ENCODE measurements around the gene PRKAG1.

Gene PRKAG1

DNA sequence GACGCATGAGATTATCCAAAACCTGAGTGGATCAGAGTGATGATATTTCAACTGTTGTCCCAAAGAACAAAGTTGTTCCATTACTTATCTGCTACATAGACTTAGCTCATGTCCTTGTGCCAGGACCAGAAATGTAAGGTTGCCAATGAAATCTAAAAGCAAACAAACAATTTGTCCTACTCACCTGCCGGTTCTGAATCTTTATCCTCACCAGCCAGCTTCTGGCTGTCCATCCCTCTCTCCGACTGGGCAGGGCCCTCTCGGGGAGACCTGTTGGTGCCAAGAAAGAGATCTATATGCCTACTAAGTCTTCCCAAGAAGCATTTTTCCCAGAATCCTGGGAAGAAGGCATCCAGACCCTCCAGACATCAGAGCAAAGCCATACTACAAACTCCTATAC lies 36.5 kb upstream of the PRKAG1 start:
- Histone ChIP-seq H3K36me3 (peaks cover 77% of the 10 kb centered on the region), H3K27me3 (ENCODE audit: insufficient read depth, low read depth, severe bottlenecking) (no peaks in the 10 kb centered on the region), H3K27ac (no peak overlapping the region), H3K9me3 (ENCODE audit: severe bottlenecking) (no peaks in the 10 kb centered on the region), H3K4me3 (ENCODE audit: low read depth, low read length) (no peak overlapping the region)
- DNase-seq: no peak
- TF ChIP-seq, protein P1, sequence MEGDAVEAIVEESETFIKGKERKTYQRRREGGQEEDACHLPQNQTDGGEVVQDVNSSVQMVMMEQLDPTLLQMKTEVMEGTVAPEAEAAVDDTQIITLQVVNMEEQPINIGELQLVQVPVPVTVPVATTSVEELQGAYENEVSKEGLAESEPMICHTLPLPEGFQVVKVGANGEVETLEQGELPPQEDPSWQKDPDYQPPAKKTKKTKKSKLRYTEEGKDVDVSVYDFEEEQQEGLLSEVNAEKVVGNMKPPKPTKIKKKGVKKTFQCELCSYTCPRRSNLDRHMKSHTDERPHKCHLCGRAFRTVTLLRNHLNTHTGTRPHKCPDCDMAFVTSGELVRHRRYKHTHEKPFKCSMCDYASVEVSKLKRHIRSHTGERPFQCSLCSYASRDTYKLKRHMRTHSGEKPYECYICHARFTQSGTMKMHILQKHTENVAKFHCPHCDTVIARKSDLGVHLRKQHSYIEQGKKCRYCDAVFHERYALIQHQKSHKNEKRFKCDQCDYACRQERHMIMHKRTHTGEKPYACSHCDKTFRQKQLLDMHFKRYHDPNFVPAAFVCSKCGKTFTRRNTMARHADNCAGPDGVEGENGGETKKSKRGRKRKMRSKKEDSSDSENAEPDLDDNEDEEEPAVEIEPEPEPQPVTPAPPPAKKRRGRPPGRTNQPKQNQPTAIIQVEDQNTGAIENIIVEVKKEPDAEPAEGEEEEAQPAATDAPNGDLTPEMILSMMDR (IDR thresholded peaks at IDR 0.05; ENCODE audit: low read depth, low read length): no peak

DNA sequence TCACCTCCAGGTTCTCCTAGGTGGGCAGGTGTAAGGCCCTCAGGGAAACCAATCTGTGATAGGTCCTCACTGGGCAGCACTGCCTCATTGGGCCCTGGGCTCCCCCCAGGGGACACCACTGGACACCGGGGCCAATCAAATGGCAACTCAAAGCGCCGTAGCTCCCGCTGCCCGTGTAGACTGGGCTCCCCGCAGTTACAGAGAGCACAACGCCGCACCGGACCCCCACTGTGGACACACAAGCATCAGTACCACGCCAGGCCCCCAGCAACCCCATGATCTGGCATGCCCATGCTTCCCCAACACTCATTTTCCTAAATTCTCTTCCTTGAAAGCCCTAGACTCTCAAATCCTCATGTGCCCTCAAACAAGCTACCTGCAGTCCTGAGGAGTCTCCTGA lies 35.9 kb upstream of the PRKAG1 start:
- H3K36me3 ChIP-seq: peaks cover 81% of the 10 kb centered on the region
- TF ChIP-seq, protein P1 (IDR thresholded peaks at IDR 0.05; ENCODE audit: low read depth, low read length): no peak
- no peak for DNase-seq
- no peaks in the 10 kb centered on the region for H3K9me3 ChIP-seq (ENCODE audit: severe bottlenecking)
- H3K4me3 ChIP-seq (ENCODE audit: low read depth, low read length): no peak overlapping the region
- no peaks in the 10 kb centered on the region for H3K27me3 ChIP-seq (ENCODE audit: insufficient read depth, low read depth, severe bottlenecking)
- no peak overlapping the region for H3K27ac ChIP-seq

DNA sequence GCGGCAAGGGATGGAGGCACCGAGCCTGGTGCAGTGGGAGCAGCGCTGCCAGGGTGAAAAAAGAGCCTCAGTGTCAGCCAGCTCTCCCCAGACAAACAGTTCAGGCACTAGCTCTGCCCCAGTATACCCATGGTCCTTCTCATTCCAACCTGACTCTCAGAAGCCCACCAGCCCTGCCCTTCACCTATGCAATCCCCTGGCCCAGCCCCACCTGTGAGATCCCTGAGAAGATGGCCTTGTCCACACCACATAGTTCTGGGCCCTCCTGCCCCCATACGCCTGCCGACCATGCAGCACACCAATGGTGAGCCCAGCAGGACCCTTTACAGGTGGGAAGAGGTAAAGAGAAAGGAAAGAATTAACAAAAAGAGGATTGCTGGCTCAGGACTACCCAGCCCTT lies 35.5 kb upstream of the PRKAG1 start:
- H3K4me3 ChIP-seq (ENCODE audit: low read depth, low read length): no peak overlapping the region
- no peak for DNase-seq
- no peak overlapping the region for H3K27ac ChIP-seq
- H3K27me3 ChIP-seq (ENCODE audit: insufficient read depth, low read depth, severe bottlenecking): no peaks in the 10 kb centered on the region
- TF ChIP-seq, protein P1 (IDR thresholded peaks at IDR 0.05; ENCODE audit: low read depth, low read length): no peak
- no peaks in the 10 kb centered on the region for H3K9me3 ChIP-seq (ENCODE audit: severe bottlenecking)
- peaks cover 84% of the 10 kb centered on the region for H3K36me3 ChIP-seq

DNA sequence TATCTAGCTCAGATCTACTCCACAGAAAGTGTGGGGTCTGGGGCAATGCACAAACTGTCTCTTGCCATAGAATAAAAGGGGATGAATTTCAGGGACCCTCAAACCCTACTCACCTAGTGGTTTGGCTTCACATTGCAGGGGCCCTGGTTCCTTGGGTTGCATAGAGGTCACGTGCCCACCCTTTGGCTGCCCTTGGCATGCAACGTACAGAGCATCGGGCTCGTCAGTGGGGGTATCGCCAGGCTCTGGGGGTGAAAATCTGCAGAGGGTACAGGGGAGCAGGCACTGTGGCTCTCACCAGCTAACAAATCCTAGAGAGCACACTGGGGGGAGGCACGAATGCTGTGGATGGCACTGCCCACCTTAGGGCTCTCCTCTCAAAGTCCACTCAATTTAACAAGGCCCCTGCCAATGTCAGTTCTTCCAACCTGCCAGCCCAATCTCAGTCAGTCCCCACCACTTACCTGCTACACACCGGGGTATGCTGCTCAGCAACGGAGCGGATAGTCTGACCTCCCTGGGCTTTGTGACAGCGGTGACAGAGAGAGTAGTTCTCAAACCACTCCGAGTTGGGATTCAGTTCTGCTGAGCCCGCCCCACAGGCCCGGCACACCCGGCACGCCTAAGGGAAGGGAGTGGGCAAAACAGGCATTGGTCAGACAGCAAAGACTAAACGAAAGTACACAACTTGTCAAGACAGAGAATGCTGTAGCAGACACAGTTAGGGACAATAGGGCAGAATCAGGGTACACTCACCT lies 34.1 kb upstream of the PRKAG1 start:
- H3K4me3 ChIP-seq (ENCODE audit: low read depth, low read length): no peak overlapping the region
- H3K27ac ChIP-seq: no peak overlapping the region
- H3K27me3 ChIP-seq (ENCODE audit: insufficient read depth, low read depth, severe bottlenecking): no peaks in the 10 kb centered on the region
- TF ChIP-seq, protein P1 (IDR thresholded peaks at IDR 0.05; ENCODE audit: low read depth, low read length): no peak
- H3K9me3 ChIP-seq (ENCODE audit: severe bottlenecking): no peaks in the 10 kb centered on the region
- no peak for DNase-seq
- H3K36me3 ChIP-seq: peaks cover 90% of the 10 kb centered on the region

DNA sequence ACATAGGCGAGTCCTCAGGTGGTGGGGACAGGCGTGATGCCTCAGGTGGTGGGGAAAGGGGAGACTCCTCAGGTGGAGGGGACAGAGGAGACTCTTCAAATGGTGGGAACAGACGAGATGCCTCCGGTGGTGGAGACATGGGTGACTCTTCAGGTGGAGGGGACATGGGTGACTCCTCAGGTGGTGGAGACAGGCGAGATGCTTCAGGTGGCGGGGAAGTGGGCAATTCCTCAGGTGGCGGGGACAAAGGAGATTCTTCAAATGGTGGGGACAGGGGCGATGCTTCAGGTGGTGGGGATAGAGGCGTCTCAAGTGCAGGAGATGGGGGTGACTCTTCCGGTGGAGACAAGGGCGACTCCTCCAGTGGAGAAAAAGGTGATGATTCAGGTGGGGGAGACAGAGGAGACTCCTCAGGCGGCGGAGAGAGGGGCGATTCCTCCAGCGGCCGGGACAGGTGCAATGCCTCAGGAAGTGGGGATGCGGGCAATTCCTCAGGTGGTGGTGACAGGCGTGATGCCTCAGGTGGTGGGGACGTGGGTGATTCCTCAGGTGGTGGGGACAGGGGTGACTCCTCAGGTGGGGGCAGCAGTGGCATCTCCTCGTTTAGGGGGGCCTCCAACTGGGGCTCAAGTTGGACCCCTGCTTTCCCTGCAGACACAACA lies 33.3 kb upstream of the PRKAG1 start:
- TF ChIP-seq, protein P1 (IDR thresholded peaks at IDR 0.05; ENCODE audit: low read depth, low read length): no peak
- no peaks in the 10 kb centered on the region for H3K9me3 ChIP-seq (ENCODE audit: severe bottlenecking)
- H3K27ac ChIP-seq: no peak overlapping the region
- peaks cover 90% of the 10 kb centered on the region for H3K36me3 ChIP-seq
- no peaks in the 10 kb centered on the region for H3K27me3 ChIP-seq (ENCODE audit: insufficient read depth, low read depth, severe bottlenecking)
- H3K4me3 ChIP-seq (ENCODE audit: low read depth, low read length): no peak overlapping the region
- no peak for DNase-seq

Data from WERI-Rb-1 (cell line).